Ishikawa (cell line): Measurements from ENCODE around the gene LRRC63.

Experiments
- CEBPB ChIP-seq: IDR thresholded peaks from 2 replicates; pipeline ENCODE4 v1.6.1; 2012
- CREB1 ChIP-seq: IDR thresholded peaks from 2 replicates; pipeline ENCODE4 v1.6.1; 2012; ENCODE audit warnings: low read depth
- EGR1 ChIP-seq: IDR thresholded peaks from 2 replicates; pipeline ENCODE4 v1.6.1; 2012
- EP300 ChIP-seq: IDR thresholded peaks from 2 replicates; pipeline ENCODE4 v1.6.1; 2012; ENCODE audit warnings: borderline replicate concordance
- FOXM1 ChIP-seq: IDR thresholded peaks from 2 replicates; pipeline ENCODE4 v1.6.1; 2012; ENCODE audit warnings: low read depth, borderline replicate concordance
- NFIC ChIP-seq: IDR thresholded peaks from 2 replicates; pipeline ENCODE4 v1.6.1; 2012
- TAF1 ChIP-seq: IDR thresholded peaks from 2 replicates; pipeline ENCODE4 v1.6.1; 2012; ENCODE audit warnings: low read depth, mild to moderate bottlenecking
- TCF12 ChIP-seq: IDR thresholded peaks from 2 replicates; pipeline ENCODE4 v1.6.1; 2012; ENCODE audit warnings: low read depth
- YY1 ChIP-seq: IDR thresholded peaks from 2 replicates; pipeline ENCODE4 v1.6.1; 2012; ENCODE audit warnings: low read depth
- TF ChIP-seq, protein P1 (sequence below): IDR thresholded peaks from 2 replicates; pipeline ENCODE4 v1.6.1; 2012
- TF ChIP-seq, protein P2 (sequence below): IDR thresholded peaks from 2 replicates; pipeline ENCODE4 v1.6.1; 2012; ENCODE audit warnings: low read depth, mild to moderate bottlenecking
- TF ChIP-seq, protein P3 (sequence below): IDR thresholded peaks from 2 replicates; pipeline ENCODE4 v1.6.1; 2012

DNA sequence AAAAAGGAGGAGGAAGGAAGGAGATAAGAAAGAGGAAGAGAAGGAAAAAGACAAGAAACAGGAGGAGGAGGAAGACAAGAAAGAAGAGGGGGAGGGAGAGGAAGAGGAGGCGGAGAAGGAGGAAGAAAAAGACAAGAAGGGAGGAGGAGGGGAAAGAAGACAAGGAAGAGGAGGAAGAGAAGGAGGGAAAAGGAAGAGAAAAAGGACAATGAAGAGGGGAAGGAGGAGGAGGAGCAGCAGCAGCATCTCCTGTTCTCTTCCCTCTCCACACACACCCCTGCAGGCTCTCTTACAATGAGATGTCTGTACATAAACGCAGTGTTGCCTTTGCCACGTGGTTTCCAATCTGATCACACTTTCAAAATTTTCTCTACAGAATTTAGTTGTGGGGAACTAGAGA is 108.7 kb downstream of the LRRC63 start:
- TF ChIP-seq TAF1: no peak
- TF ChIP-seq NFIC: no peak
- TF ChIP-seq TCF12: no peak
- no peak for TF ChIP-seq YY1
- TF ChIP-seq, protein P1, sequence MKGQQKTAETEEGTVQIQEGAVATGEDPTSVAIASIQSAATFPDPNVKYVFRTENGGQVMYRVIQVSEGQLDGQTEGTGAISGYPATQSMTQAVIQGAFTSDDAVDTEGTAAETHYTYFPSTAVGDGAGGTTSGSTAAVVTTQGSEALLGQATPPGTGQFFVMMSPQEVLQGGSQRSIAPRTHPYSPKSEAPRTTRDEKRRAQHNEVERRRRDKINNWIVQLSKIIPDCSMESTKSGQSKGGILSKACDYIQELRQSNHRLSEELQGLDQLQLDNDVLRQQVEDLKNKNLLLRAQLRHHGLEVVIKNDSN: no peak
- TF ChIP-seq EGR1: no peak
- no peak for TF ChIP-seq CREB1
- TF ChIP-seq, protein P2, sequence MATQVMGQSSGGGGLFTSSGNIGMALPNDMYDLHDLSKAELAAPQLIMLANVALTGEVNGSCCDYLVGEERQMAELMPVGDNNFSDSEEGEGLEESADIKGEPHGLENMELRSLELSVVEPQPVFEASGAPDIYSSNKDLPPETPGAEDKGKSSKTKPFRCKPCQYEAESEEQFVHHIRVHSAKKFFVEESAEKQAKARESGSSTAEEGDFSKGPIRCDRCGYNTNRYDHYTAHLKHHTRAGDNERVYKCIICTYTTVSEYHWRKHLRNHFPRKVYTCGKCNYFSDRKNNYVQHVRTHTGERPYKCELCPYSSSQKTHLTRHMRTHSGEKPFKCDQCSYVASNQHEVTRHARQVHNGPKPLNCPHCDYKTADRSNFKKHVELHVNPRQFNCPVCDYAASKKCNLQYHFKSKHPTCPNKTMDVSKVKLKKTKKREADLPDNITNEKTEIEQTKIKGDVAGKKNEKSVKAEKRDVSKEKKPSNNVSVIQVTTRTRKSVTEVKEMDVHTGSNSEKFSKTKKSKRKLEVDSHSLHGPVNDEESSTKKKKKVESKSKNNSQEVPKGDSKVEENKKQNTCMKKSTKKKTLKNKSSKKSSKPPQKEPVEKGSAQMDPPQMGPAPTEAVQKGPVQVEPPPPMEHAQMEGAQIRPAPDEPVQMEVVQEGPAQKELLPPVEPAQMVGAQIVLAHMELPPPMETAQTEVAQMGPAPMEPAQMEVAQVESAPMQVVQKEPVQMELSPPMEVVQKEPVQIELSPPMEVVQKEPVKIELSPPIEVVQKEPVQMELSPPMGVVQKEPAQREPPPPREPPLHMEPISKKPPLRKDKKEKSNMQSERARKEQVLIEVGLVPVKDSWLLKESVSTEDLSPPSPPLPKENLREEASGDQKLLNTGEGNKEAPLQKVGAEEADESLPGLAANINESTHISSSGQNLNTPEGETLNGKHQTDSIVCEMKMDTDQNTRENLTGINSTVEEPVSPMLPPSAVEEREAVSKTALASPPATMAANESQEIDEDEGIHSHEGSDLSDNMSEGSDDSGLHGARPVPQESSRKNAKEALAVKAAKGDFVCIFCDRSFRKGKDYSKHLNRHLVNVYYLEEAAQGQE: no peak
- no peak for TF ChIP-seq EP300
- TF ChIP-seq, protein P3, sequence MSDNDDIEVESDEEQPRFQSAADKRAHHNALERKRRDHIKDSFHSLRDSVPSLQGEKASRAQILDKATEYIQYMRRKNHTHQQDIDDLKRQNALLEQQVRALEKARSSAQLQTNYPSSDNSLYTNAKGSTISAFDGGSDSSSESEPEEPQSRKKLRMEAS: no peak
- TF ChIP-seq FOXM1: no peak
- TF ChIP-seq CEBPB: no peak
